Fibroblast of peridontal ligament (primary cell): ENCODE results near the gene KRTAP5-4.
"Not testable (repeated sequence)": the region's sequence is repeated elsewhere in the genome, so short reads cannot be mapped to it uniquely, and the experiment has no call there.

Experiments
- DNase-seq: peaks from one replicate; pipeline ENCODE4 v3.0.0-alpha.2; 2010; ENCODE audit errors: extremely low read depth

Gene KRTAP5-4

GRCh38 chr11:1600626-1601025, 21.3 kb downstream of the KRTAP5-4 start:
- DNase-seq = no peak

GRCh38 chr11:1598816-1599215, 23.1 kb downstream of the KRTAP5-4 start:
- DNase-seq = peak; percentile 8

DNA sequence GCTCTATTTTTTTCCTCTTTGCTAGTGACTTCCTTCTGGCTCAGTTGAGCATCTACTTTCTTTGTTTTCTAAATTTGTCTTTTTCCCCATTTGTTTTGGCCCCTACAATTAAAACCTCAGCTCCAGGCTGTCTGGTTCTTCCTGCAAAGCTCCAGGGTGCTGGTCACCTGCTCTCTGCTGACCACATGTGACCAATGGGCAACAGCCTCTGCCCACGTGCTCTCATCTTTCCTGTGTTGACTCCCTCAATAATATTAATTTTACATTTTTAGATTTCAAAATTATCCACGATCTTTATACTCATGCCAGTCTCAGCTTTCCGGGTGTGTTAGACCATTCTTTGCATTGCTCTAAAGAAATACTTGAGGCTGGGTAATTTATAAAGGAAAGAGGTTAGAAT, 23.5 kb downstream of the KRTAP5-4 start:
- DNase-seq = not testable (repeated sequence)

- no peak for DNase-seq
These were observed 24.0 kb downstream of the KRTAP5-4 start, which contains the start of gene KRTAP5-2 for GRCh38 chr11:1597994-1598380. Gene KRTAP5-2, minus strand, starts transcription at chr11:1598294. Its CDS starts 44 bp downstream, at chr11:1598250.

DNA sequence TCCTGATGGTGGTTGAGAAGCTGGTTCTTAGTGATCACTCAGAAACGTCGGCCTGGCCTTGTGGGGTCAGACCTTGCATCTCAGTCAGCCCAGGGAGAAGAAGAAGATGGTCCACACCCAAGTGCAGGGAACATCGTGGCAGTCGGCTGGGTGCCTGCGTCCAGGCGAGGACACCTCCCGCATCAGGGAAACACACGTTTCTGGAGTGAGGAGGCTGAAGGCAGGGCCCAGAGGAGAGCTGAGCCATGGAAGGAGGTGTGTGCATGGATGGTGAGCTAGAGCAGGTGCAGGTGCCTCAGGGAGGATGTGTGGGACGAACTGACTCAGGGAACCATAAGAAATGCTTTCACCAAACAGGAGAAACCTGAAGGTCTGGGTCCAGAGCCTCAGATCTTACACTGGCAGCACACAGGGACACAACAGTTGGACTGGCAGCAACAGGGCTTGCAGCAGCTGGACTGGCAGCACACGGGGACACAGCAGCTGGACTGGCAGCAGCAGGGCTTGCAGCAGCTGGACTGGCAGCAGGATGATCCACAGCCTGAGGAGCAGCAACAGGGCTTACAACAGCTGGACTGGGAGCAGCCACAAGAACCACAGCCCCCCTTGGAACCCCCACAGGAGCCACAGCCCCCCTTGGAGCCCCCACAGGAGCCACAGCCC, 24.5 kb downstream of the KRTAP5-4 start:
- no peak for DNase-seq

- not testable (repeated sequence) for DNase-seq
These were observed 25.3 kb downstream of the KRTAP5-4 start for GRCh38 chr11:1596576-1597121.

DNA sequence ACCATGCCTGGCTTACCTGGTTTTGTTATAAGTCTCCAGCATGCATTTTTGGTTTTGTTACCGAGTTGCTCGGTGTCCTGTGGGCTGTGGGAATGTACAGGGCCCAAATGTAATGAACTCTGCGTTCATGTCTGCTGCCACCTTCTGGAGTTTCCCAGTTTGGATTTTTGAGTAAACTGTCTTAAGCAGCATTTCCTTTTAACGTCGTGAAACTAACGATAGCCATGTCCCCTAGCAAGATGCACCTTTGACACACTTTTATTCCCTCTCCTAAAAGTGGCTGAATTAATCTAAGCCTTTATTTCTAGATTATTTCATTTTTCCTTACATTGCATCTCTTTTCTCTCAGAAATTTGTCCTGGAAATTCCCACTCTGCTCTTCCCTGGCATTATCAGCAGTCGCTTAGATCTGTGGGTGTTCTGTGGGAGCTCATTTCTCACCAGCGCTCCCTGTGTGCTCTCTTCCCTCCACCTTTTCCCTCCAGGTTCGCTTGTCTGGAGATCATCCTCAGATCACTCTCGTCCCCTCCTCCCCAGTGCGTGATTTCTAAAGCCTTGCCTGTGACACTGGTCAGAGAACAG, 25.9 kb downstream of the KRTAP5-4 start:
- peak; percentile 31 for DNase-seq

DNA sequence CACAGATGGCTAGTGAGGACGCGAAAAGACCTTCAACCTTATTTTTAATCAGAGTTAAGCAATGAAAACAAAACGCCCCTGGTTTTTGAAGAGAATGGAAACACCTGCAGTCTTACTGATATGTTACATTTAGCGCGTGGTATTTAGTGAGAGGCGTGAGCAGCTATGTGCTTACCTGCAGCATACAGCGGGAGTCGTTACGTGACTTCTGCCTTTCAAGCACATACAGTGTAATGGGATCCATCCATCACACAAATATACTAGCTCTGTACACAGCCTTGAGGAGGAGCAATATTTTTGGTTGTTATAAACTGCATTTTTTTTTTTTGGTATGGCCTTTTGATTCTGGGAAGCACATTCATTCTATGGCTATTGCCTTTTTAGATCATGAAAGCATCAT, 29.3 kb downstream of the KRTAP5-4 start:
- DNase-seq = no peak

GRCh38 chr11:1589996-1590395, 31.9 kb downstream of the KRTAP5-4 start:
- DNase-seq = no peak

DNA sequence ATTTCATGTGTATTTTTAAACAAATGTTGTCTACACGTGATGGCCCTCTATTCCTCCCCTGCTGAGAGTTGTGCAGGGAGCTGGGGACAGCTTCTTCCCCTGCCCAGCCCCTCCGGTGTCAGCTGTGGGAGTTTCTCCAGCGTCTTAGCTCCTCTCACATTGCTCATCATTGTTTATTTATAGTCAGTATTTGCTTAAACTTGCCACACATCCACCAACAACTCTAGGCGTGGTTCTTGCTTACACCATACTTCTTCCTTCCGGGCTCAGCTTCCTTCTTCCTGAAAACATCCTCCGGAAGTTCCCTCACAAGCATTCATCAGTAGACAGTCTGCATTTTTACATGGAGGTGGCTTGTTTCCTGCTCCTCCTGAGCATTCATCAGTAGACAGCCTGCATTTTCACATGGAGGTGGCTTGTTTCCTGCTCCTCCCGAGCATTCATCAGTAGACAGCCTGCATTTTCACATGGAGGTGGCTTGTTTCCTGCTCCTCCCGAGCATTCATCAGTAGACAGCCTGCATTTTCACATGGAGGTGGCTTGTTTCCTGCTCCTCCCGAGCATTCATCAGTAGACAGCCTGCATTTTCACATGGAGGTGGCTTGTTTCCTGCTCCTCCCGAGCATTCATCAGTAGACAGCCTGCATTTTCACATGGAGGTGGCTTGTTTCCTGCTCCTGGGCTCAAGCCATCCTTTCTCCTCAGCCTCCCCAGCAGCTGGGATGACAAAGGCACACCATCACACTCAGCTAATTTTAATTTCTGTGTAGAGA, 32.6 kb downstream of the KRTAP5-4 start:
- DNase-seq = not testable (repeated sequence)

- no peak for DNase-seq
These were observed 35.2 kb downstream of the KRTAP5-4 start for GRCh38 chr11:1586699-1587098.

GRCh38 chr11:1584661-1585370, 37.1 kb downstream of the KRTAP5-4 start, which contains the start of gene KRTAP5-1:
Gene KRTAP5-1, minus strand, starts transcription at chr11:1585283. Its CDS starts 34 bp downstream, at chr11:1585249.
- DNase-seq = not testable (repeated sequence)

DNA sequence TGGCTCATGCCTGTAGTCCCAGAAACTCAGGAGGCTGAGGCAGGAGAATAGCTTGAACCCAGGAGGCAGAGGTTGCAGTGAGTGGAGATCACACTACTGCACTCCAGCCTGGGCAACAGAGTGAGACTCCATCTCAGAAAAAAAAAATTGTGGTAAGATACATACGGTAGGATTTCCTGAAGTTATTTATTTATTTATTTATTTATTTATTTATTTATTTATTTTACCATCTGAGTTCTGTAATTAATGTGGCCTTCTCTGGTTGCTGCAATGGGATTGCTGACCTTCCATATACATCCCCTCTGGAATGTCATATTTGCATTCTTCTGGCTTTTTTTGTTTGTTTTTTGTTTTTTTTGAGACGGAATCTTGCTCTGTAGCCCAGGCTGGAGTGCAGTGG, 39.0 kb downstream of the KRTAP5-4 start:
- DNase-seq = not testable (repeated sequence)

- no peak for DNase-seq
These were observed 40.0 kb downstream of the KRTAP5-4 start for GRCh38 chr11:1581976-1582375.

GRCh38 chr11:1576825-1577224, 45.1 kb downstream of the KRTAP5-4 start:
- DNase-seq = no peak

DNA sequence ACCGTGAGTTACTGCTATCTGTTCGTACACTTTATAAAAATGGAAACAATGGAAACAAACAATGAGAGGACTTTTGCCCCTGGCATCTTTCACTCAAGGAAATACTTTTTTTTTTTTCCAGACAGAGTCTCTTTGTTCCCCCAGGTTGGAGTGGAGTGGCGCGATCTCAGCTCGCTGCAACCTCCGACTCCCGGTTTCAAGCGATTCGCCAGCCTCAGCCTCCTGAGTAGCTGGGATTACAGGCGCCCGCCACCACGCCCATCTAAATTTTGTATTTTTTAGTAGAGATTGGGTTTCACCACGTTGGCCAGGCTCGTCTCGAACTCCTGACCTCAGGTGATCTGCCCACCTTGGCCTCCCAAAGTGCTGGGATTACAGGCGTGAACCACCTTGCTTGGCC, 46.2 kb downstream of the KRTAP5-4 start:
- DNase-seq = not testable (repeated sequence)

DNA sequence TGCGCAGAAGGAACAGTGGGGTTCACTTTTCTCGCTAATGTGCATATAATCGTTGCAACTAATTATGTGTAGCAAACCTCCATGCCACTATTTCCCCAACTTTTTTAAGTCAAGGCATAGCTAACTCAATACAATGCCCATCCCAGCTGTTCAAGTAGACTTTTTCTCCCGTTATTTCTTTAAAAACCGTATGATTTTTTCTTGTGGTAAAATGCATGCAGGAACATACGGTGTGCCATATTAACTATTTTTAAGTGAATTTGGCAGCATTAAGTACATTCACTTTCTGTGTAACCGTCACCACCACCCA, 47.0 kb downstream of the KRTAP5-4 start:
- DNase-seq = no peak

GRCh38 chr11:1574238-1574932, 47.6 kb downstream of the KRTAP5-4 start:
- DNase-seq = peak; percentile 35

DNA sequence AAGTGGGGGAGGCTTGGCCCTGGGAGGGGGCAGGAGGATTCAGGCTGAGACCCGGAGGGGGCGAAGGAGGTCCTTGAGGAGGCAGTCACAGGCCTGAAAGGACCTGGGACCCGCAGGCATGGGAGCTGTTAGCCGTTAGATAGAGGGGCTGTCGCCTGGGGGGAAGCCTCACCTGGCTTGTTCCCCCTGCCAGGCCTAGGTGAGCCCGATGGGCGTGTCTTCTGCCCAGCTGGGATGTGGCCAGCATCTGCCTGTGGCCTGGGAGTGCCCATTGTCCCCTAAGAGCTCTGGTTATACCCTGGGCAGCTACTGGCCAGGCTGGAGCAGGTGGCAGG, 48.1 kb downstream of the KRTAP5-4 start:
- DNase-seq = no peak

DNA sequence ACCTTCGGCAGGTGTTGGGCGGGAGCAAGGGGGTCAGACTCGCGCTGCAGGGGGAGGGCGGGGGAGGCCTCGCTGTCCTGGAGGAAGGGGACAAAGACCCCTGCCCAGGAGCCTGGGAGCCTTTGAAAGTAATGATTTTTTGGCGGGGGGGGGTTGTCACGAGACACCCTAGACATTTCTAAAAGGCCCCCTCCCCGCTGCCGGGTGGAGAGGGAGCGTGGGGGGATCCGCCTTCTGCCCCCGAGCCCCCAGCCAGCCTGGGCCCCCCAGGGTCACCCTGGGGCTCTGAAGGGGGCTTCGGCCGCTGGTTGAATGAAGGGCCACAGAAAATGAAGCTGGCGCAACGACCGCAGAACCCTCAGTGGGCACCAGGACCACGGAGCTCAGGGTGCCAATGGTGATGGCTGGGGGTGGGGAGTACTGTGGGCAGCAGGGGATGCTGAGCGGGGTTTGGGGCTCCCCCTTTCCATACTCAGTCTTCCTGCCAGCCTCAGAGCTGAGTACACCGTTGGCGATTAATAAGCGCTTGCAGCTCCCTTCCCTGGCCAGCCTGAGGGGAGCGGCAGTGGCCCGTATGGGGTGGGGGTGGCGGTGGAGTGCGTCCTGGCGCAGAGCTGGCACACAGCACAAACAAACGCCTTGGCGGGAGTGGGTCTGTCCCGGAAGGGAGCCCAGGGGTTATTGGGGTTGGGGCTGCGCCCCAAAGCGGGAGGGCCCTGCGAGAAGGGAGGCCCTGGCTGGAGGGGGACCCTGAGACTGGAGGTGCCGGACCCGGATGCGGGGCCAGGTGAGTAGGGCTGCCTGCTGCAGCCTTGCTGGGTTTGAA, 48.6 kb downstream of the KRTAP5-4 start:
- DNase-seq = no peak
